IPS DF 4.7 (cell line): ENCODE results near the gene FAM174B.

ENCODE experiments used
- DNase-seq: peaks from one replicate; pipeline ENCODE4 v3.0.0-alpha.2; 2013; ENCODE audit warnings: low spot score; ENCODE audit errors: extremely low read depth

FAM174B gene

GRCh38 chr15:92655178-92655995 lies at the start of gene FAM174B:
Gene FAM174B, minus strand, starts transcription at chr15:92655775.
- no peak for DNase-seq

GRCh38 chr15:92696096-92696495 lies 40.5 kb upstream of the FAM174B start:
- DNase-seq, result no peak

- peak; percentile 69 for DNase-seq
These were observed 38.2 kb upstream of the FAM174B start for GRCh38 chr15:92693691-92694331.

GRCh38 chr15:92690395-92690794 lies 34.8 kb upstream of the FAM174B start:
- no peak for DNase-seq

GRCh38 chr15:92687746-92688145 lies 32.2 kb upstream of the FAM174B start:
- DNase-seq, result no peak

GRCh38 chr15:92687195-92687602 lies 31.6 kb upstream of the FAM174B start:
- DNase-seq, result no peak

GRCh38 chr15:92683511-92683834 lies 27.9 kb upstream of the FAM174B start:
- peak; percentile 41 for DNase-seq

- DNase-seq, result no peak
These were observed 27.4 kb upstream of the FAM174B start for GRCh38 chr15:92682741-92683510.

- DNase-seq, result no peak
These were observed 25.6 kb upstream of the FAM174B start for GRCh38 chr15:92681141-92681631.

GRCh38 chr15:92677999-92678398 lies 22.4 kb upstream of the FAM174B start:
- no peak for DNase-seq

GRCh38 chr15:92676561-92676960 lies 21.0 kb upstream of the FAM174B start:
- no peak for DNase-seq

GRCh38 chr15:92675485-92675884 lies 19.9 kb upstream of the FAM174B start:
- DNase-seq, result no peak

GRCh38 chr15:92674347-92674746 lies 18.8 kb upstream of the FAM174B start:
- no peak for DNase-seq

GRCh38 chr15:92672102-92672501 lies 16.5 kb upstream of the FAM174B start:
- no peak for DNase-seq

GRCh38 chr15:92671406-92671805 lies 15.8 kb upstream of the FAM174B start:
- no peak for DNase-seq

GRCh38 chr15:92670621-92671020 lies 15.0 kb upstream of the FAM174B start:
- no peak for DNase-seq

- no peak for DNase-seq
These were observed 13.9 kb upstream of the FAM174B start for GRCh38 chr15:92669432-92669831.

- no peak for DNase-seq
These were observed 13.0 kb upstream of the FAM174B start for GRCh38 chr15:92668620-92669019.

- DNase-seq, result no peak
These were observed 12.5 kb upstream of the FAM174B start for GRCh38 chr15:92667970-92668485.

- DNase-seq, result no peak
These were observed 11.8 kb upstream of the FAM174B start for GRCh38 chr15:92667287-92667904.

- DNase-seq, result no peak
These were observed 11.2 kb upstream of the FAM174B start for GRCh38 chr15:92666780-92667179.
